ENCODE measurements around the gene IRX5.
A peak's percentile ranks its signal among the peaks of the same experiment; 100 is the strongest.

IRX5 gene

GRCh38 chr16:54952195-54952594 is 21.5 kb downstream of the IRX5 start:
- no peak for DNase-seq

GRCh38 chr16:54953461-54953860 is 22.8 kb downstream of the IRX5 start:
- no peak for DNase-seq

DNA sequence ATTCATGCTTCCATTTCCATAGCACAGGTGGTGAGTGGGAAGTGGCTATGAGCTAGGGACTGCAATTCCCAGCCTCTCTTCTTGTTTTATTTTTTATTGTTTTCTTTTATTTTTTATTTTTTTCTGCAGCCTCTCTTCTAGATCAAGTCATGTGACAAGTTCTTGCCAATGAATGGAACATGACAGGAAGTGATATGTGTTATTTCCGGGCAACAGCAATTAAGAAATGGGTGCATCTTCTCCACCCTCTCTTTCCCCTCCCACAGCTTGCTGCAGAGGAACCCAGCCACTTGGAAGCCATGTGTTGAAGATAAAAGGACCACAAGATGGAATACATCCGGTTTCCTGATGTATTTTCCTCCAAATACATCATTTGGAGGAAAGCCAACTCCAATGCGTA is 23.6 kb downstream of the IRX5 start:
- DNase-seq = no peak

DNA sequence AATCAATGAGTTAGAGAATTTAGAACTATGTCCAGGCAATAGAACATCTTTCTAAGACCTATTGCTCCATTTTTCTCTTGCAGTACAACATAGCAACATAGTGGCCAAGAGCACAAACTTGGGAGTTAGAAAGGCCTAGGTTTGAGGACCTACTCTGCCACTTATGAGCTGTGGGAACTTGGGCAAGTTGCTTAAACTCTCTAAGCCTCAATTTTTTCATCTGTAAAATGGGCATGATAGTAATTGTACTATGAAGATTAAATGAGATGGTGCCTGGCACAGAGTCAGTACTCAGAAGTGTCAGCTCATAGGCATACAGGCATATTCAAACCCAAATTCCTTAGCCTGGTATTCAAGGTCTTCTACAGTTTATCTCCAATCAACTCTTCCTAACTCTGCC is 25.1 kb downstream of the IRX5 start:
- DNase-seq = no peak

DNA sequence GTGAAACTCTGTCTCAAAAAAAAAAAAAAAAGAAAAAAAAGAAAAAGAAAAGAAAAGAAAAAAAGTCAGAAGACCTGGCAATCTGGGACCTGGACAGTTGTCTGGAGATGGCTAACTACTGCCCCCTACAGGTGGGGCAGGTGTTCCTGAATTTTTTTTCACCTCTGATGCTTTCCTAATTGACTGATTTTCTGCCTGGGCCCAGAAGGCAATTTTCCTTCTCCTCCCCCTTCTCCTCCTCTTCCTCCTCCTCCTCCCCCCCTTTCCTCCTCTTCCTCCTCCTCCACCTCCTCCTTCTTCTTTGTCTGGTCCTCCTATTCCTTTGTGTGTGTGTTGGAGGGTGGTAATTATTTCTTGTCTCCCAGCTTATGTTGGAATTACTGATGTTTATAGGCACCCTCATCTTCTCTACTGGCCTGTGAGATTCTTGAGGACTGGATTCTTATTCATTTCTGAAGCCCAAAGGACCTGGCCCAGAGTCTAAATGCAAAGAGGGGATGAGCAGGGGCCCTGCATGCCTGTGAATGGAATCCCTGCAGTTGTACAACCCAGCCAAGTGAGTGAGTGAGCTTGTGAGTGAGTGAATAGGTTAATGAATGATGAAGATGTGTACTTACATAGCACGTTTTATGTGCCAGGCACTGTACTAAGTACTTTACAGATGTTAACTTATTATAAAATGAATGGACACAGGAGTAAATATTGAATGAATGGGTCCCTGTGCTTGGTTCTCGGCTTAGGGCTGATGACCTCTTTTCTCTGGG is 26.9 kb downstream of the IRX5 start:
- peak; percentile 63 for DNase-seq

GRCh38 chr16:54962045-54962444 is 31.4 kb downstream of the IRX5 start:
- no peak for DNase-seq

GRCh38 chr16:54964239-54964638 is 33.6 kb downstream of the IRX5 start:
- DNase-seq = no peak

DNA sequence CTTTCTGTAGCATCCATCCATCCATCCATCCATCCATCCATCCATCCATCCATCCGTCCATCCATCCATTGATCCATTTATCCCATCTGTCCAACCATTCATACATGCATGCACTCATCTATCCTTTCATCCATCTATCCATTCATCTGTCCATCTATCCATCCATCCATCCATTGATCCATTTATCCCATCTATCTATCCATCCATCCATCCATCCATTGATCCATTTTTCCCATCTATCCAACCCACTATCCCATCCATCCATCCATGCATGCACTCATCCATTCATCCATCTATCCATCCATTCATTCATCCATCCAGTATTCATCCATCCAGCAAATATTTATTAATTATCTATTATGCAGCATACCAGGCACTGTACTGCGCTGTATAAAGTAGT is 34.8 kb downstream of the IRX5 start:
- no peak for DNase-seq

DNA sequence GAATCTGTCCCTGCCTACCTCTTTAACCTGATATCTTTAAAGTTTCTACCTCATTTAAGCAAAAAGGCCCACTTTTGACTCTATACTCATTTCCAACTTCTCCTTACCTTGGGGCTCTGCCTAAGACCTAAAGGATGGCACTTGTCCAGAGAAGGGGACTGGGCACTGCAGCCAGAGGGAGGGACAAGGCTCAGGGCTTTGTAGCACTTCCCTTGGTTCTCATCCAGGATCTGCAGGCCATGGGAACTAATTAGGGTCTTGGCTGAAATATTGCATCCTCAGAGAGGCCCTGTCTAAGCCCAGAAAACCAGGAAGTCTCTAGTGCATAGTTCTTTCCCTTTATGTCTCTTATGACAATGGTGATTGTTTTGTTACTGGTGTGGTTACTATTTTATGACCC is 37.3 kb downstream of the IRX5 start:
- DNase-seq = no peak

- no peak for DNase-seq
Measured at GRCh38 chr16:54968784-54969183, 38.1 kb downstream of the IRX5 start.

DNA sequence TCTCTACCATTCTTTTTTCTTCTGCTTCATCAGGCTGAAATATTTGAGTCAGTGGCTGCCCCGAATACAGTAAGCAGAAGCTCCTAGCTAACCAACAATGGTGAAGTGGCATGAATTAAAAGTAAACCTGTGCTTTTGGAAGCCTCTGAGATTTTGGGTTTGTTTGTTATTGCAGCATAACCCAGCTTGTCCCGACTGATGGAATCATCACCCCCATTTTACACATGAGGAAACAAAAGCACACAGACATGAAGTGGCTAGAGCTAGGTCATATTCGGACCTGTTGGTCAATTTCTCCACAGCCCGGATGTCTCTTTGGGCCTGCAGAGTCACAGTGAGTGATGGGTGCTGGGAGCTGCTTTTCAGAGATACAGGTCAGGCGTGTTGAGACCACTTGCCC is 39.4 kb downstream of the IRX5 start:
- no peak for DNase-seq

- no peak for DNase-seq
Measured at GRCh38 chr16:54974367-54974766, 43.7 kb downstream of the IRX5 start.

GRCh38 chr16:54976651-54977200 is 46.1 kb downstream of the IRX5 start:
- no peak for DNase-seq

- no peak for DNase-seq
Measured at GRCh38 chr16:54977211-54977610, 46.5 kb downstream of the IRX5 start.

GRCh38 chr16:54980821-54981220 is 50.2 kb downstream of the IRX5 start:
- no peak for DNase-seq

All from activated effector memory CD4-positive, alpha-beta T cell treated with anti-CD3 and anti-CD28 coated beads, Interleukin-2, amount 50 U/mL, for 16 hours (primary cell).